ENCODE measurements around the gene ZAP70. TPM values are rescaled to one million over a fixed set of nuclear protein-coding genes. Genes with fewer than 3 reads are reported as not detected.
A peak's percentile ranks its signal among the peaks of the same experiment; 100 is the strongest.

ZAP70 gene
- total and polyA plus RNA-seq, 8 donors = 1.4 to 8.3 (median 2.2) TPM

GRCh38 chr2:97688062-97688827 is 25.1 kb upstream of the ZAP70 start:
- no peak overlapping the region for H3K4me3 ChIP-seq
- no peaks in the 10 kb centered on the region for H3K4me1 ChIP-seq
- H3K27ac ChIP-seq = no peak overlapping the region
- H3K36me3 ChIP-seq = no peaks in the 10 kb centered on the region
- H3K27me3 ChIP-seq = no peaks in the 10 kb centered on the region
- no peak for DNase-seq
- no peak for ATAC-seq
- intact Hi-C loops (cut with DNase I) = no loop called here
- TF ChIP-seq CTCF (IDR thresholded peaks at IDR 0.05) = no peak
- H3K9me3 ChIP-seq = no peaks in the 10 kb centered on the region

GRCh38 chr2:97691166-97691565 is 22.2 kb upstream of the ZAP70 start:
- Histone ChIP-seq H3K9me3 (no peaks in the 10 kb centered on the region), H3K4me3 (no peak overlapping the region), H3K27ac (no peak overlapping the region), H3K27me3 (no peaks in the 10 kb centered on the region), H3K36me3 (no peaks in the 10 kb centered on the region), H3K4me1 (no peaks in the 10 kb centered on the region)
- intact Hi-C loops (cut with DNase I) = no loop called here
- TF ChIP-seq CTCF (IDR thresholded peaks at IDR 0.05) = no peak
- ATAC-seq (no peak), DNase-seq (no peak)

GRCh38 chr2:97693476-97693875 is 19.9 kb upstream of the ZAP70 start:
- no peaks in the 10 kb centered on the region for H3K36me3 ChIP-seq
- no peaks in the 10 kb centered on the region for H3K4me1 ChIP-seq
- TF ChIP-seq CTCF (IDR thresholded peaks at IDR 0.05) = no peak
- no peak for ATAC-seq
- H3K27me3 ChIP-seq = no peaks in the 10 kb centered on the region
- no peak overlapping the region for H3K27ac ChIP-seq
- intact Hi-C loops (cut with DNase I) = no loop called here
- DNase-seq = no peak
- no peaks in the 10 kb centered on the region for H3K9me3 ChIP-seq
- H3K4me3 ChIP-seq = no peak overlapping the region

GRCh38 chr2:97695744-97696143 is 17.6 kb upstream of the ZAP70 start:
- no peaks in the 10 kb centered on the region for H3K9me3 ChIP-seq
- DNase-seq = no peak
- intact Hi-C loops (cut with DNase I) = no loop called here
- H3K36me3 ChIP-seq = no peaks in the 10 kb centered on the region
- H3K4me1 ChIP-seq = no peaks in the 10 kb centered on the region
- no peak overlapping the region for H3K4me3 ChIP-seq
- TF ChIP-seq CTCF (IDR thresholded peaks at IDR 0.05) = no peak
- no peak overlapping the region for H3K27ac ChIP-seq
- no peak for ATAC-seq
- no peaks in the 10 kb centered on the region for H3K27me3 ChIP-seq

GRCh38 chr2:97697252-97698235 is 15.8 kb upstream of the ZAP70 start:
- no peaks in the 10 kb centered on the region for H3K4me1 ChIP-seq
- peak; percentile 87 to 96 for TF ChIP-seq CTCF (IDR thresholded peaks at IDR 0.05)
- H3K27me3 ChIP-seq = no peaks in the 10 kb centered on the region
- ATAC-seq (peak; percentile 98), DNase-seq (peak; percentile 76 to 97 (median 88))
- H3K4me3 ChIP-seq = no peak overlapping the region
- H3K36me3 ChIP-seq = no peaks in the 10 kb centered on the region
- H3K9me3 ChIP-seq = no peaks in the 10 kb centered on the region
- intact Hi-C loops (cut with DNase I) = no loop called here
- H3K27ac ChIP-seq = no peak overlapping the region
